Neural progenitor cell (in vitro differentiated cells): ENCODE measurements around the gene ATR. TPM values are rescaled to one million over a fixed set of nuclear protein-coding genes. Genes with fewer than 3 reads are reported as not detected.

ENCODE experiments used
- DNase-seq: peaks from one replicate; pipeline ENCODE4 v3.0.0-alpha.2; 2016; ENCODE audit warnings: low spot score
- H2AFZ ChIP-seq: fragments of 200-600 bp; sonication (generic); replicated peaks from 2 replicates; pipeline ENCODE4 v1.6.1; 2016; ENCODE audit warnings: antibody characterized with exemption
- H3F3A ChIP-seq: fragments of 200-600 bp; sonication (generic); 2 replicates; pipeline ENCODE4 v1.6.1; 2016; ENCODE audit warnings: antibody characterized with exemption, low read depth
- H3K27ac ChIP-seq: fragments of 200-600 bp; sonication (generic); 2 replicates; pipeline ENCODE4 v1.5.1; 2016; ENCODE audit warnings: mild to moderate bottlenecking
- H3K27me3 ChIP-seq: fragments of 200-600 bp; sonication (generic); 2 replicates; pipeline ENCODE4 v1.6.1; 2016; ENCODE audit warnings: mild to moderate bottlenecking, moderate library complexity
- H3K36me3 ChIP-seq: fragments of 200-600 bp; sonication (generic); 2 replicates; pipeline ENCODE4 v1.5.1; 2016
- H3K4me1 ChIP-seq: fragments of 200-600 bp; sonication (generic); 2 replicates; pipeline ENCODE4 v1.6.1; 2016; ENCODE audit warnings: mixed run types
- H3K4me2 ChIP-seq: fragments of 200-600 bp; sonication (generic); 2 replicates; pipeline ENCODE4 v1.6.1; 2016
- H3K4me3 ChIP-seq: fragments of 200-600 bp; sonication (generic); 2 replicates; pipeline ENCODE4 v1.5.1; 2016
- H3K79me2 ChIP-seq: fragments of 200-600 bp; sonication (generic); 2 replicates; pipeline ENCODE4 v1.6.1; 2016; ENCODE audit warnings: low read depth
- H3K9ac ChIP-seq: fragments of 200-600 bp; sonication (generic); 2 replicates; pipeline ENCODE4 v1.6.1; 2016
- H3K9me3 ChIP-seq: fragments of 200-600 bp; sonication (generic); 2 replicates; pipeline ENCODE4 v1.5.1; 2016; ENCODE audit warnings: low read depth
- H4K20me1 ChIP-seq: fragments of 200-600 bp; sonication (generic); 2 replicates; pipeline ENCODE4 v1.6.1; 2016; ENCODE audit warnings: low read depth
- H3K27ac Mint-ChIP-seq: 3 replicates; pipeline ENCODE4 v1.8.0; 2021; ENCODE audit warnings: mixed read lengths
- H3K27me3 Mint-ChIP-seq: 2 replicates; pipeline ENCODE4 v1.8.0; 2022; ENCODE audit warnings: low read depth, mild to moderate bottlenecking, inconsistent platforms, moderate library complexity, mixed read lengths; ENCODE audit not compliant: insufficient read depth
- H3K36me3 Mint-ChIP-seq: 3 replicates; pipeline ENCODE4 v1.8.0; 2021; ENCODE audit warnings: mixed read lengths
- H3K4me1 Mint-ChIP-seq: 3 replicates; pipeline ENCODE4 v1.8.0; 2021; ENCODE audit warnings: mixed read lengths
- H3K4me3 Mint-ChIP-seq: 3 replicates; pipeline ENCODE4 v1.8.0; 2021; ENCODE audit warnings: mild to moderate bottlenecking, moderate library complexity, mixed read lengths
- H3K9me3 Mint-ChIP-seq: 3 replicates; pipeline ENCODE4 v1.8.0; 2020; ENCODE audit warnings: mixed read lengths
- CTCF ChIP-seq: fragments of 200-600 bp; sonication (generic); IDR thresholded peaks from 2 replicates; pipeline ENCODE4 v1.5.1; 2017; ENCODE audit warnings: antibody characterized with exemption, mild to moderate bottlenecking
- EZH2 ChIP-seq: fragments of 200-600 bp; sonication (generic); IDR thresholded peaks from 2 replicates; pipeline ENCODE4 v1.6.1; 2017; ENCODE audit warnings: antibody characterized with exemption, mild to moderate bottlenecking, moderate library complexity
- EZH2phosphoT487 ChIP-seq: fragments of 200-600 bp; sonication (generic); IDR thresholded peaks from 2 replicates; pipeline ENCODE4 v1.6.1; 2017; ENCODE audit warnings: antibody characterized with exemption
- total RNA-seq: library from RNA; depleted of rRNA; stranded (reverse); fragments of >200 nt; gene quantifications from 2 replicates; pipeline ENCODE4 v1.2.3, GENCODE V29; 2015; ENCODE audit warnings: low replicate concordance

Gene ATR
- total RNA-seq, 1 donor from 2014 or later: 48.4 TPM

- TF ChIP-seq CTCF (no peak), EZH2 (no peak), EZH2phosphoT487 (no peak)
- Mint-ChIP-seq H3K27ac (no peak overlapping the region), H3K36me3 (peaks cover 16% of the 10 kb centered on the region), H3K27me3 (no peaks in the 10 kb centered on the region), H3K4me3 (no peak overlapping the region), H3K4me1 (no peaks in the 10 kb centered on the region), H3K9me3 (no peaks in the 10 kb centered on the region)
- no peaks in the 10 kb centered on the region for H3K9me3 ChIP-seq
- no peaks in the 10 kb centered on the region for H3K27me3 ChIP-seq
- H3F3A ChIP-seq: no peaks in the 10 kb centered on the region
- no peaks in the 10 kb centered on the region for H3K79me2 ChIP-seq
- H3K27ac ChIP-seq: no peak overlapping the region
- H3K4me3 ChIP-seq: no peak overlapping the region
- no peak overlapping the region for H3K4me2 ChIP-seq
- no peak overlapping the region for H2AFZ ChIP-seq
- no peaks in the 10 kb centered on the region for H3K4me1 ChIP-seq
- H4K20me1 ChIP-seq: no peaks in the 10 kb centered on the region
- DNase-seq: no peak
- no peak overlapping the region for H3K9ac ChIP-seq
- no peaks in the 10 kb centered on the region for H3K36me3 ChIP-seq
Observed at GRCh38 chr3:142502187-142502985, 76.1 kb downstream of the ATR start.

GRCh38 chr3:142501004-142501926 lies 77.3 kb downstream of the ATR start:
- DNase-seq: no peak
- H3K9ac ChIP-seq: no peak overlapping the region
- Mint-ChIP-seq H3K27me3 (no peaks in the 10 kb centered on the region), H3K27ac (no peak overlapping the region), H3K36me3 (peaks cover 16% of the 10 kb centered on the region), H3K4me1 (no peaks in the 10 kb centered on the region), H3K4me3 (no peak overlapping the region), H3K9me3 (no peaks in the 10 kb centered on the region)
- no peak overlapping the region for H3K27ac ChIP-seq
- H4K20me1 ChIP-seq: no peaks in the 10 kb centered on the region
- no peak overlapping the region for H2AFZ ChIP-seq
- H3K4me1 ChIP-seq: no peaks in the 10 kb centered on the region
- no peaks in the 10 kb centered on the region for H3K36me3 ChIP-seq
- no peaks in the 10 kb centered on the region for H3K9me3 ChIP-seq
- H3K4me3 ChIP-seq: no peak overlapping the region
- H3K27me3 ChIP-seq: no peaks in the 10 kb centered on the region
- H3K79me2 ChIP-seq: no peaks in the 10 kb centered on the region
- no peaks in the 10 kb centered on the region for H3F3A ChIP-seq
- H3K4me2 ChIP-seq: no peak overlapping the region
- no peak for TF ChIP-seq CTCF
- no peak for TF ChIP-seq EZH2phosphoT487
- no peak for TF ChIP-seq EZH2

GRCh38 chr3:142500211-142500610 lies 78.3 kb downstream of the ATR start:
- H3K4me1 Mint-ChIP-seq: no peaks in the 10 kb centered on the region
- H3K9me3 Mint-ChIP-seq: no peaks in the 10 kb centered on the region

More at GRCh38 chr3:142500211-142500610, 78.3 kb downstream of the ATR start:
- Histone ChIP-seq H3K27ac (no peak overlapping the region), H2AFZ (no peak overlapping the region), H3K9ac (no peak overlapping the region), H3K4me1 (no peaks in the 10 kb centered on the region), H3K4me3 (no peak overlapping the region), H3F3A (no peaks in the 10 kb centered on the region), H3K27me3 (no peaks in the 10 kb centered on the region), H4K20me1 (no peaks in the 10 kb centered on the region), H3K9me3 (no peaks in the 10 kb centered on the region), H3K79me2 (no peaks in the 10 kb centered on the region), H3K4me2 (no peak overlapping the region), H3K36me3 (no peaks in the 10 kb centered on the region)
- TF ChIP-seq CTCF (no peak), EZH2 (no peak), EZH2phosphoT487 (no peak)
- Mint-ChIP-seq H3K36me3 (peaks cover 20% of the 10 kb centered on the region), H3K4me3 (no peak overlapping the region), H3K27ac (no peak overlapping the region), H3K27me3 (no peaks in the 10 kb centered on the region)
- no peak for DNase-seq
